DMS114 treated with DMSO at 0.1 percent for 48 hours (cell line): ENCODE measurements around the gene FBXL12.
"Not testable (repeated sequence)": the region's sequence is repeated elsewhere in the genome, so short reads cannot be mapped to it uniquely, and the experiment has no call there.

Experiments
- DNase-seq: peaks from one replicate; lab custom pipeline; 2025; ENCODE audit not compliant: unreplicated experiment; lab: John Stamatoyannopoulos, UW

FBXL12 gene

GRCh38 chr19:9793071-9793591, 25.7 kb downstream of the FBXL12 start:
- no peak for DNase-seq

GRCh38 chr19:9792206-9793070, 26.4 kb downstream of the FBXL12 start:
- DNase-seq = peak; percentile 81

GRCh38 chr19:9791552-9792205, 27.2 kb downstream of the FBXL12 start:
- peak; percentile 64 for DNase-seq

- DNase-seq = not testable (repeated sequence)
These were observed 27.9 kb downstream of the FBXL12 start for GRCh38 chr19:9791073-9791367.

GRCh38 chr19:9789579-9789978, 29.3 kb downstream of the FBXL12 start:
- DNase-seq = not testable (repeated sequence)

GRCh38 chr19:9789066-9789465, 29.8 kb downstream of the FBXL12 start:
- no peak for DNase-seq

- DNase-seq = not testable (repeated sequence)
These were observed 30.3 kb downstream of the FBXL12 start for GRCh38 chr19:9788604-9789003.

- DNase-seq = no peak
These were observed 32.1 kb downstream of the FBXL12 start for GRCh38 chr19:9786819-9787218.

GRCh38 chr19:9786342-9786741, 32.5 kb downstream of the FBXL12 start:
- DNase-seq = no peak

GRCh38 chr19:9785367-9786331, 33.2 kb downstream of the FBXL12 start:
- peak; percentile 82 for DNase-seq

GRCh38 chr19:9784163-9784496, 34.7 kb downstream of the FBXL12 start:
- DNase-seq = not testable (repeated sequence)

GRCh38 chr19:9782338-9782737, 36.5 kb downstream of the FBXL12 start:
- DNase-seq = no peak

GRCh38 chr19:9768175-9769112, 50.4 kb downstream of the FBXL12 start, which contains the start of gene ZNF846:
ZNF846 (minus strand) TSS chr19:9768738; CDS start chr19:9764950, 3,788 bp downstream.
- DNase-seq = peak; percentile 80
